H1 (cell line): ENCODE results near the gene C3orf18. TPM values are rescaled to one million over a fixed set of nuclear protein-coding genes. Genes with fewer than 3 reads are reported as not detected.

Experiments used
- ASH2L ChIP-seq: fragments of 200-600, 300-600 bp; sonication (generic); IDR thresholded peaks from one replicate; pipeline ENCODE4 v1.7.1; 2017; ENCODE audit warnings: low read length
- CEBPB ChIP-seq: IDR thresholded peaks from 2 replicates; pipeline ENCODE4 v1.6.1; 2012; ENCODE audit warnings: low read depth, low read length
- RFX5 ChIP-seq: IDR thresholded peaks from 2 replicates; pipeline ENCODE4 v1.6.1; 2011; ENCODE audit warnings: low read depth, low read length, improper control_type of control experiment, borderline replicate concordance
- ZNF274 ChIP-seq: IDR thresholded peaks from 2 replicates; pipeline ENCODE4 v1.7.0; 2012; ENCODE audit warnings: low read length, borderline replicate concordance; ENCODE audit errors: extremely low read depth
- polyA plus RNA-seq, 7 experiments: library from polyadenylated mRNA; depleted of rRNA in 3 of 7; stranded (reverse) in 5 of 7; unstranded in 2 of 7; fragments of >200 nt in 5 of 7; fragments of 200-250 nt in 2 of 7; gene quantifications; 1 replicate in 5 of 7; 2 replicates in 1 of 7; 4 replicates in 1 of 7; pipeline versions ENCODE4 v1.2.1 to v1.2.3, GENCODE V29; 2011 to 2013; ENCODE audit warnings: missing spikeins in 2 of 7, mixed read lengths in 2 of 7
- total RNA-seq: library from RNA; stranded (reverse); fragmentation: NEBNext Ultra II Directional; extraction: Animal tissue kit (Norgen Biotek cat#: 25700); gene quantifications from 2 replicates; pipeline ENCODE4 v1.2.1, GENCODE V29; 2021

The C3orf18 gene
- total and polyA plus RNA-seq, 2 of the 8 experiments (the other 6 are each of a cell fraction or from before 2014, with no cell fraction given): 7.5 to 15.0 TPM

- no peak for TF ChIP-seq ZNF274
- no peak for TF ChIP-seq RFX5
- TF ChIP-seq CEBPB: no peak
- TF ChIP-seq ASH2L: peak; percentile 86
- TF ChIP-seq, all 59 proteins: peak for 25
These were observed 1.6 kb upstream of the C3orf18 start, which contains the start of gene HEMK1 (continued) for GRCh38 chr3:50568947-50569749.
